HEK293 (cell line): Measurements from ENCODE around the gene PINLYP.

Experiments
- CTCF ChIA-PET: fragments of 350-600 bp; formaldehyde crosslinking; extraction: SDS; loops from one replicate; lab custom pipeline; 2021; ENCODE audit warnings: antibody characterized with exemption; lab: Yijun Ruan, JAX
- POLR2A ChIA-PET: fragments of 300-600 bp; formaldehyde crosslinking; extraction: SDS; loops from one replicate; lab custom pipeline; 2020; ENCODE audit warnings: antibody characterized with exemption, inconsistent platforms; lab: Yijun Ruan, JAX
- H3K27ac ChIP-seq: fragments of 200-500 bp; sonication (Bioruptor generic); 2 replicates; pipeline ENCODE4 v1.5.1; 2014; ENCODE audit warnings: low read depth, low read length, control low read depth, inconsistent platforms; ENCODE audit errors: extremely low read depth
- H3K36me3 ChIP-seq, 2 experiments: fragments of 200-500 bp in 1 of 2; sonication (Bioruptor generic) in 1 of 2; 1 replicate in 1 of 2; 2 replicates in 1 of 2; pipeline ENCODE4 v1.5.1; 2014 to 2017; ENCODE audit warnings: inconsistent platforms in 2 of 2, low read length in 2 of 2; ENCODE audit not compliant: control insufficient read depth in 2 of 2, insufficient read depth in 1 of 2
- H3K4me1 ChIP-seq: fragments of 200-500 bp; sonication (Bioruptor generic); 2 replicates; pipeline ENCODE4 v1.5.1; 2014; ENCODE audit warnings: mild to moderate bottlenecking, low read length, inconsistent platforms; ENCODE audit not compliant: control insufficient read depth, insufficient read depth
- H3K4me3 ChIP-seq: 2 replicates; pipeline ENCODE4 v1.5.1; 2011; ENCODE audit warnings: low read depth, mild to moderate bottlenecking, control low read depth, low read length, moderate library complexity
- H3K9me3 ChIP-seq: fragments of 200-500 bp; sonication (Bioruptor generic); 2 replicates; pipeline ENCODE4 v1.5.1; 2014; ENCODE audit warnings: low read depth, low read length, inconsistent platforms; ENCODE audit not compliant: control insufficient read depth, insufficient read depth
- FEZF1 ChIP-seq: fragments of 450-650 bp; formaldehyde crosslinking; IDR thresholded peaks from 2 replicates; pipeline ENCODE4 v1.5.1; 2016; ENCODE audit warnings: missing biosample characterization, missing genetic modification characterization
- GLIS1 ChIP-seq: fragments of 450-650 bp; formaldehyde crosslinking; IDR thresholded peaks from 2 replicates; pipeline ENCODE4 v1.5.1; 2016; ENCODE audit warnings: missing biosample characterization, missing genetic modification characterization
- IKZF3 ChIP-seq: fragments of 450-650 bp; IDR thresholded peaks from 2 replicates; pipeline ENCODE4 v1.5.0; 2018; ENCODE audit warnings: missing biosample characterization, mild to moderate bottlenecking, missing genetic modification characterization, moderate library complexity
- PRDM1 ChIP-seq: fragments of 450-650 bp; formaldehyde crosslinking; IDR thresholded peaks from 2 replicates; pipeline ENCODE4; 2016; ENCODE audit warnings: missing biosample characterization, missing genetic modification characterization
- PRDM6 ChIP-seq: fragments of 450-650 bp; formaldehyde crosslinking; IDR thresholded peaks from 2 replicates; pipeline ENCODE4 v1.5.1; 2017; ENCODE audit warnings: missing biosample characterization, missing genetic modification characterization
- RBAK ChIP-seq: fragments of 450-650 bp; formaldehyde crosslinking; IDR thresholded peaks from 2 replicates; pipeline ENCODE4 v1.5.1; 2016; ENCODE audit warnings: missing biosample characterization, missing genetic modification characterization
- SP3 ChIP-seq: fragments of 450-650 bp; formaldehyde crosslinking; IDR thresholded peaks from 2 replicates; pipeline ENCODE4 v1.5.1; 2016; ENCODE audit warnings: missing biosample characterization, missing genetic modification characterization
- ZBTB26 ChIP-seq: fragments of 450-650 bp; formaldehyde crosslinking; optimal IDR thresholded peaks from 2 replicates; pipeline ENCODE3; 2016; ENCODE audit warnings: missing biosample characterization, mild to moderate bottlenecking, missing genetic modification characterization
- ZBTB8A ChIP-seq: fragments of 450-650 bp; formaldehyde crosslinking; IDR thresholded peaks from 2 replicates; pipeline ENCODE4 v1.5.1; 2016; ENCODE audit warnings: missing biosample characterization, missing genetic modification characterization
- ZFHX2 ChIP-seq: fragments of 450-650 bp; formaldehyde crosslinking; conservative IDR thresholded peaks from 2 replicates; pipeline ENCODE4 v1.5.1; 2016; ENCODE audit warnings: missing biosample characterization, missing genetic modification characterization
- ZNF174 ChIP-seq: fragments of 450-650 bp; formaldehyde crosslinking; IDR thresholded peaks from 2 replicates; pipeline ENCODE4 v1.5.0; 2017; ENCODE audit warnings: missing biosample characterization, mild to moderate bottlenecking, missing genetic modification characterization
- ZNF19 ChIP-seq: fragments of 450-650 bp; formaldehyde crosslinking; IDR thresholded peaks from 2 replicates; pipeline ENCODE4; 2016; ENCODE audit warnings: missing biosample characterization, missing genetic modification characterization, low read depth
- ZNF426 ChIP-seq: fragments of 450-650 bp; formaldehyde crosslinking; IDR thresholded peaks from 2 replicates; pipeline ENCODE4 v1.5.1; 2017; ENCODE audit warnings: missing biosample characterization, missing genetic modification characterization, mild to moderate bottlenecking, inconsistent platforms, moderate library complexity
- ZNF449 ChIP-seq: fragments of 450-650 bp; formaldehyde crosslinking; IDR thresholded peaks from 2 replicates; pipeline ENCODE4 v1.5.1; 2017; ENCODE audit warnings: missing biosample characterization, mild to moderate bottlenecking, missing genetic modification characterization, moderate library complexity
- ZNF600 ChIP-seq: fragments of 450-650 bp; formaldehyde crosslinking; IDR thresholded peaks from 2 replicates; pipeline ENCODE4 v1.5.1; 2016; ENCODE audit warnings: missing biosample characterization, missing genetic modification characterization
- ZNF639 ChIP-seq: fragments of 450-650 bp; formaldehyde crosslinking; IDR thresholded peaks from 2 replicates; pipeline ENCODE4 v1.5.1; 2016; ENCODE audit warnings: missing biosample characterization, missing genetic modification characterization
- ZNF791 ChIP-seq: fragments of 450-650 bp; formaldehyde crosslinking; IDR thresholded peaks from 2 replicates; pipeline ENCODE4 v1.5.1; 2016; ENCODE audit warnings: missing biosample characterization, missing genetic modification characterization
- ZSCAN23 ChIP-seq: fragments of 450-650 bp; formaldehyde crosslinking; IDR thresholded peaks from 2 replicates; pipeline ENCODE4 v1.5.1; 2016; ENCODE audit warnings: missing biosample characterization, missing genetic modification characterization
- ZSCAN30 ChIP-seq: fragments of 450-650 bp; IDR thresholded peaks from 2 replicates; pipeline ENCODE4 v1.5.1; 2018; ENCODE audit warnings: missing biosample characterization, mild to moderate bottlenecking, missing genetic modification characterization, moderate library complexity
- ZXDB ChIP-seq: fragments of 450-650 bp; formaldehyde crosslinking; IDR thresholded peaks from 2 replicates; pipeline ENCODE4 v1.5.1; 2016; ENCODE audit warnings: missing biosample characterization, missing genetic modification characterization

Gene PINLYP

GRCh38 chr19:43562698-43563241, 12.8 kb upstream of the PINLYP start (continued):
- TF ChIP-seq ZNF426 (tag by site-specific recombination) (no peak), ZNF19 (tag by site-specific recombination) (no peak), ZBTB8A (tag by site-specific recombination) (no peak), FEZF1 (tag by site-specific recombination) (0 out of 2 replicates have a peak, but pooled peaks have one; percentile 16), ZXDB (tag by site-specific recombination) (no peak), SP3 (tag by site-specific recombination) (no peak), ZNF791 (no peak), IKZF3 (tag by site-specific recombination) (no peak), RBAK (tag by site-specific recombination) (no peak), ZFHX2 (tag by site-specific recombination) (peak; percentile 43; the same call in 1 of the 2 replicates), PRDM1 (tag by site-specific recombination) (no peak), ZNF600 (peak; percentile 89), ZBTB26 (peak; percentile 4), GLIS1 (tag by site-specific recombination) (peak; percentile 26; the same call in 1 of the 2 replicates), ZNF449 (no peak)
- TF ChIP-seq, all 188 proteins: peak for 8

- no peak overlapping the region for H3K27ac ChIP-seq
- no peaks in the 10 kb centered on the region; the same call in 1 of the 2 replicates for H3K9me3 ChIP-seq
- H3K36me3 ChIP-seq = peaks cover 41 to 86% of the 10 kb centered on the region in 2 experiments
- ChIA-PET POLR2A (interaction anchor here (1.0 kb wide), 1 partner anchor 11 kb away, joined by 4 read pairs; the partner anchor contains the start of genes PINLYP and XRCC1), CTCF (interaction anchor here (0.6 to 12.5 kb wide), 3 partner anchors 8 to 117 kb away, joined by 3 to 167 read pairs (median 14); no protein-coding TSS in a partner anchor)
- H3K4me3 ChIP-seq = no peak overlapping the region
- H3K4me1 ChIP-seq = peaks cover 2% of the 10 kb centered on the region; the same call in 1 of the 2 replicates
- TF ChIP-seq ZSCAN30 (tag by site-specific recombination) = peak; percentile 22; the same call in 1 of the 2 replicates
- TF ChIP-seq ZNF174 (tag by site-specific recombination) = no peak
- TF ChIP-seq ZSCAN23 (tag by site-specific recombination) = no peak
- peak; percentile 36; the same call in 1 of the 2 replicates for TF ChIP-seq ZNF639 (tag by site-specific recombination)
- TF ChIP-seq PRDM6 = no peak
These were observed 11.7 kb upstream of the PINLYP start for GRCh38 chr19:43563816-43564457.
